ENCODE data around the gene SRPK3. TPM values are rescaled to one million over a fixed set of nuclear protein-coding genes. Genes with fewer than 3 reads are reported as not detected.
A peak's percentile ranks its signal among the peaks of the same experiment; 100 is the strongest.
"Not testable (repeated sequence)": the region's sequence is repeated elsewhere in the genome, so short reads cannot be mapped to it uniquely, and the experiment has no call there.

Gene SRPK3
- total RNA-seq, 2 experiments from 2014 or later, result not detected

GRCh38 chrX:153805436-153805835, 24.6 kb downstream of the SRPK3 start:
- no peaks in the 10 kb centered on the region for H3K36me3 Mint-ChIP-seq (ENCODE audit: low read depth)
- no peak for ATAC-seq
- no peak overlapping the region for H3K27ac Mint-ChIP-seq
- POLR2A ChIA-PET, result interaction anchor here (1.6 kb wide), 1 partner anchor 11 kb away, joined by 4 read pairs; the partner anchor contains the start of genes IDH3G and SSR4
- no peaks in the 10 kb centered on the region for H3K27me3 Mint-ChIP-seq
- DNase-seq, result no peak
- H3K9me3 Mint-ChIP-seq (ENCODE audit: low read depth), result no peaks in the 10 kb centered on the region
- CTCF ChIA-PET, result no interaction called here
- H3K4me3 Mint-ChIP-seq, result no peak overlapping the region
- H3K4me1 Mint-ChIP-seq, result no peaks in the 10 kb centered on the region
- intact Hi-C loops (cut with DNase I, micrococcal nuclease), result no loop called here

GRCh38 chrX:153806999-153807575, 26.2 kb downstream of the SRPK3 start:
- H3K9me3 Mint-ChIP-seq (ENCODE audit: low read depth), result no peaks in the 10 kb centered on the region
- H3K4me1 Mint-ChIP-seq, result no peaks in the 10 kb centered on the region
- ChIA-PET CTCF (no interaction called here), POLR2A (no interaction called here)
- intact Hi-C loops (cut with DNase I, micrococcal nuclease), result no loop called here
- no peak for ATAC-seq
- no peaks in the 10 kb centered on the region for H3K36me3 Mint-ChIP-seq (ENCODE audit: low read depth)
- no peak for DNase-seq
- no peak overlapping the region for H3K4me3 Mint-ChIP-seq
- H3K27me3 Mint-ChIP-seq, result no peaks in the 10 kb centered on the region
- no peak overlapping the region for H3K27ac Mint-ChIP-seq

DNA sequence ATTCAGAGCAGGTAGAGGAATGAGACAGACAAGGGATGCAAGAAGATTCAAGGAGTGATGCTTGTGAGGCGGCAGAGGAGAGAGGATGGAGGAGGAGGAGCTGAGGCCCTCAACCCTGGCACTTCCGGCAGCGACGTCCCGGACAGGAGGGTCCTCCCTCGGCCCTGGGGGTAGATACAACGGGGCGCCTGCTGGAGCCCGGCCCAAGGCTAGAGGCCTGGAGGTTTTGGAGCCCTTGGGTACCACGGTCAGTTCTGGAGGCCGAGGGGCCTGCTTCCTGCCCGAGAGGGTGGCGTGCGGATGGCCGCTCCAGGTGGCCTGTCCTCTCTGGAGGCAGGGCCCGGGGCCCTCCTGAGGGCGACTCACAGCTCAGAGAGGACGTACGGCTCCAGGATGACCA, 27.1 kb downstream of the SRPK3 start:
- POLR2A ChIA-PET, result no interaction called here
- no peaks in the 10 kb centered on the region for H3K27me3 Mint-ChIP-seq
- CTCF ChIA-PET, result no interaction called here
- no peaks in the 10 kb centered on the region for H3K4me1 Mint-ChIP-seq
- intact Hi-C loops (cut with DNase I, micrococcal nuclease), result no loop called here
- no peaks in the 10 kb centered on the region for H3K9me3 Mint-ChIP-seq (ENCODE audit: low read depth)
- DNase-seq (no peak), ATAC-seq (no peak)
- no peak overlapping the region for H3K4me3 Mint-ChIP-seq
- no peaks in the 10 kb centered on the region for H3K36me3 Mint-ChIP-seq (ENCODE audit: low read depth)
- no peak overlapping the region for H3K27ac Mint-ChIP-seq

DNA sequence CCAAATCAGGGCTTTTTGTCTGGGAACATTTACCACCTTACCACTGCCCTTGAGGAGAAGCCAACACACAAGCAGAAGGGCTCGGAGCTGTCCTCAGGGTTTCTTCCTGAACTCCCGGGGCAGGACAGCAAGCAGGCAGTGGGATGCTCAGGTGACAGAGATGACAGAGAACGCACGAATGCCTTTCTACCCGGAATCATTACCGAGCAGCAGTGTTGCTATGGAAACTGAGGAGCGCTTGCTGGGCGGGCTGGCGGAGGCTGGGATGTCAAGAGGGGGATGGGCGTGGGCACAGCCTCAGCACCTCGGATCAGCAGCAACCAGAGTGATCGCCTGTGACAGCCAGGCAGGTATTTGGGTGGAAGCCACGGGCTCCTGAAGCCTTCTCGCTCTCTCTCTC, 31.4 kb downstream of the SRPK3 start:
- Mint-ChIP-seq H3K36me3 (ENCODE audit: low read depth) (no peaks in the 10 kb centered on the region), H3K27ac (no peak overlapping the region), H3K27me3 (no peaks in the 10 kb centered on the region), H3K4me1 (peaks cover 18% of the 10 kb centered on the region), H3K4me3 (no peak overlapping the region), H3K9me3 (ENCODE audit: low read depth) (no peaks in the 10 kb centered on the region)
- ChIA-PET CTCF (interaction anchor here (0.5 kb wide), 1 partner anchor 13 kb away, joined by 3 read pairs; no protein-coding TSS in a partner anchor), POLR2A (no interaction called here)
- intact Hi-C loops (cut with DNase I, micrococcal nuclease), result no loop called here
- DNase-seq, result no peak
- ATAC-seq, result no peak

- DNase-seq (no peak), ATAC-seq (no peak)
- CTCF ChIA-PET, result no interaction called here
- H3K9me3 Mint-ChIP-seq (ENCODE audit: low read depth), result no peaks in the 10 kb centered on the region
- intact Hi-C loops (cut with DNase I, micrococcal nuclease), result no loop called here
- no peaks in the 10 kb centered on the region for H3K27me3 Mint-ChIP-seq
- H3K27ac Mint-ChIP-seq, result no peak overlapping the region
- H3K4me1 Mint-ChIP-seq, result peaks cover 21% of the 10 kb centered on the region
- H3K36me3 Mint-ChIP-seq (ENCODE audit: low read depth), result no peaks in the 10 kb centered on the region
- POLR2A ChIA-PET, result no interaction called here
- H3K4me3 Mint-ChIP-seq, result no peak overlapping the region
These were observed 32.3 kb downstream of the SRPK3 start for GRCh38 chrX:153813161-153813560.

GRCh38 chrX:153814591-153815315, 33.9 kb downstream of the SRPK3 start:
- DNase-seq, result no peak
- ChIA-PET CTCF (interaction anchor here (0.7 kb wide), 1 partner anchor 165 kb away, joined by 3 read pairs; no protein-coding TSS in a partner anchor), POLR2A (interaction anchor here (0.6 kb wide), 1 partner anchor 712 kb away, joined by 5 read pairs; no protein-coding TSS in a partner anchor)
- no peak overlapping the region for H3K27ac Mint-ChIP-seq
- peaks cover 21% of the 10 kb centered on the region for H3K4me1 Mint-ChIP-seq
- intact Hi-C loops (cut with DNase I, micrococcal nuclease), result loop anchor here in 1 of 2 experiments (5.0 kb wide), 2 partner anchors 47 to 73 kb away; partner anchors contain the start of gene L1CAM
- ATAC-seq, result no peak
- H3K36me3 Mint-ChIP-seq (ENCODE audit: low read depth), result no peaks in the 10 kb centered on the region
- no peaks in the 10 kb centered on the region for H3K27me3 Mint-ChIP-seq
- H3K4me3 Mint-ChIP-seq, result no peak overlapping the region
- no peaks in the 10 kb centered on the region for H3K9me3 Mint-ChIP-seq (ENCODE audit: low read depth)

DNA sequence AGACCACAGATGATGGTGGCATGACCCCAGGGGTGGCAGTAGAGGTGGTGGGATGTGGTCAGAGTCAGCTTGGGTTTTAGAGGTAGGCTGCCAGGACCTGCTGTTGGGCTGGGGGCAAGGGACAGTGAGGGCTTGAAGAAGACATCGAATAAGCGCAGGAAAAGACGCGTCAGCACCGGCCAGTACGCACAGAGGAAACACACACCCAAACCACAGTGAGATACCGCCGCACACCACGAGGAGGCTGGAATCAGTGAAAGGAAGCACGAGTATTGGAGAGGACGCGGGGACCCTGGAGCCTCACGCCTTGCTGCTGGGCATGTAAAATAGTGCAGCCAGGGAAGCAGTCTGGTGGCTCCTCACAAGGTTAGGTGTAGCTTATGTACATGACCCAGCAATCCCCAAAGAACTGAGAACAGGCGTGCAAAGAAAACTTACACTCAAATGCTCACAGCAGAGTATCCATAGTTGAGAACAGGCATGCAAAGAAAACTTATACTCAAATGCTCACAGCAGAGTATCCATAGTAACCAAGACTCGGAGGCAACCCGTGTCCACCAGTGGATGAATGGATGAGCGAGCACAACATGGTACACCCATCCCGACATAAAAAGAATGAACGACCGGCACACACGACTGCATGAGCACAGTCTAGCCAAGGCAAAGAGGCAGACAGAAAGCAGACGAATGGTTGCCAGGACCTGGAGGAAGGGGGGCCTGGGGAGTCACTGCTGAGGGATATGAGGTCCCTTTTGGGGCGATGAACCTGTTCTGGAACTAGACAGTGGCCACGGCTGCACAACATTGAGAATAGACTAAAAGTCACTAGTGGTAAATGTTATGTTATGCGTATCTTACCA, 36.2 kb downstream of the SRPK3 start:
- no peaks in the 10 kb centered on the region for H3K9me3 Mint-ChIP-seq (ENCODE audit: low read depth)
- POLR2A ChIA-PET, result no interaction called here
- no peak overlapping the region for H3K4me3 Mint-ChIP-seq
- no peaks in the 10 kb centered on the region for H3K27me3 Mint-ChIP-seq
- CTCF ChIA-PET, result interaction anchor here (0.7 kb wide), 1 partner anchor 50 kb away, joined by 3 read pairs; no protein-coding TSS in a partner anchor
- H3K27ac Mint-ChIP-seq, result no peak overlapping the region
- intact Hi-C loops (cut with DNase I, micrococcal nuclease), result loop anchor here in 1 of 2 experiments (5.0 kb wide), 2 partner anchors 50 to 70 kb away; partner anchors contain the start of gene L1CAM
- no peaks in the 10 kb centered on the region for H3K36me3 Mint-ChIP-seq (ENCODE audit: low read depth)
- ATAC-seq, result peak; percentile 61
- DNase-seq, result peak; percentile 68
- H3K4me1 Mint-ChIP-seq, result peaks cover 37% of the 10 kb centered on the region

GRCh38 chrX:153818064-153818463, 37.2 kb downstream of the SRPK3 start:
- DNase-seq; H3K9me3 Mint-ChIP-seq (ENCODE audit: low read depth); H3K27ac Mint-ChIP-seq; POLR2A ChIA-PET; ATAC-seq; H3K27me3 Mint-ChIP-seq; H3K36me3 Mint-ChIP-seq (ENCODE audit: low read depth); H3K4me3 Mint-ChIP-seq: not testable (repeated sequence)
- peaks cover 44% of the 10 kb centered on the region for H3K4me1 Mint-ChIP-seq
- intact Hi-C loops (cut with DNase I, micrococcal nuclease), result loop anchor here in 1 of 2 experiments (5.0 kb wide), 2 partner anchors 51 to 69 kb away; partner anchors contain the start of gene L1CAM
- CTCF ChIA-PET, result interaction anchor here (0.7 kb wide), 1 partner anchor 24 kb away, joined by 3 read pairs; the partner anchor contains the start of genes IDH3G and SSR4

- no peak overlapping the region for H3K27ac Mint-ChIP-seq
- no peaks in the 10 kb centered on the region for H3K9me3 Mint-ChIP-seq (ENCODE audit: low read depth)
- ChIA-PET POLR2A (no interaction called here), CTCF (interaction anchor here (0.6 to 1.4 kb wide), 3 partner anchors 8 to 24 kb away, joined by 3 to 4 read pairs (median 3); partner anchors contain the start of genes IDH3G and SSR4)
- H3K36me3 Mint-ChIP-seq (ENCODE audit: low read depth), result no peaks in the 10 kb centered on the region
- peaks cover 47% of the 10 kb centered on the region for H3K4me1 Mint-ChIP-seq
- peak; percentile 78 for ATAC-seq
- peak; percentile 71 for DNase-seq
- H3K27me3 Mint-ChIP-seq, result no peaks in the 10 kb centered on the region
- intact Hi-C loops (cut with DNase I, micrococcal nuclease), result loop anchor here in 1 of 2 experiments (1.0 to 5.0 kb wide), 3 partner anchors 12 to 69 kb away; partner anchors contain the start of genes L1CAM and PDZD4
- H3K4me3 Mint-ChIP-seq, result peak overlapping the region; percentile 52
These were observed 37.9 kb downstream of the SRPK3 start for GRCh38 chrX:153818571-153819383.

- Mint-ChIP-seq H3K36me3 (ENCODE audit: low read depth) (no peaks in the 10 kb centered on the region), H3K4me3 (peak overlapping the region; percentile 52), H3K27me3 (no peaks in the 10 kb centered on the region), H3K9me3 (ENCODE audit: low read depth) (no peaks in the 10 kb centered on the region), H3K27ac (no peak overlapping the region), H3K4me1 (peaks cover 49% of the 10 kb centered on the region)
- ATAC-seq (no peak), DNase-seq (no peak)
- intact Hi-C loops (cut with DNase I, micrococcal nuclease), result loop anchor here in 1 of 2 experiments (1.0 to 5.0 kb wide), 4 partner anchors 11 to 83 kb away; partner anchors contain the start of genes AVPR2, L1CAM and PDZD4
- ChIA-PET POLR2A (no interaction called here), CTCF (interaction anchor here (1.4 kb wide), 1 partner anchor 9 kb away, joined by 4 read pairs; no protein-coding TSS in a partner anchor)
These were observed 38.7 kb downstream of the SRPK3 start for GRCh38 chrX:153819384-153820040.
